UCSD-AML1 (cell line): Measurements from ENCODE around the gene MET.

Experiments
- DNase-seq: peaks from one replicate; lab custom pipeline; 2025; ENCODE audit not compliant: unreplicated experiment; lab: John Stamatoyannopoulos, UW

MET gene

DNA sequence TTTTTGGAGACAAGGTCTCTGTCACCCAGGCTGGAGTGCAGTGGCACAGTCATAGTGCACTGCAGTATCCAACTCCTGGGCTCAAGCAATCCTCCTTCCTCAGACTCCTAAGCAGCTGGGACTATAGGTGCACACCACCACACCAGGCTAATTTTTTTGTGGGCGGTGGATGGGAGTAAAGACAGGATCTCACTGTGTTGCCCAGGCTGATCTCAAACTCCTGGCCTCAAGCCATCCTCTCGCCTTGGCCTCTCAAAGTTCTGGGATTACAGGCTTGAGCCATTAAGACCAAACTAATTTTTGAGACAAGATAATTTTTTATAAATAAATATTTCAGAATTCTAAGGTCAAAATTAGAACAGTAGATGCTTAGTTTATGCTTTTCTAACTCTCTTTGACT is 109.6 kb downstream of the MET start:
- DNase-seq: no peak

DNA sequence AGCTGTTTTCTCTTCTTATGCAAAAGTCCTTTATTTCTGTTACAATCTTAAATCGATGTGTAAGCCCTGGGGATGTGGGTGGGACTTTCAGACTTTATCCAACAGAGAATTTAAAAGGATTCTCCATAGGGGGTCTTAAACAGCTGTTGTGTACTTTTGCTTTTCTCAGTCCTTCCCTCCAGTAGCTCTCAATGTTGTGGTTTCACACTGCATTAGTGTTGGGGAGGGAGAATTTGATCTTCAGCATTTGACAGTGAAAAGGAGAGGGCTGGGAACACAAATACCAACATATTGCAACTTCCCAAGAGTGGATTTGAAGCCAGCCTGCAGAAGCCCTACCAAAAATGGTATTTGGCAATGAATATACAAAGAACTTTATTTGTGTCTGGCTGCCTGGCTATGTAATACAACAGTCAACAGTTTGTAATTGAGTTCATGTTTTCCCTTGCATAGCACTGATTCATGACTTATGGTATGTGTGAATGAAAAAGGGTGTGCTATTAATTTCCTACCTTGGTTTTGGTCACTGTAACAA is 110.2 kb downstream of the MET start:
- no peak for DNase-seq

DNA sequence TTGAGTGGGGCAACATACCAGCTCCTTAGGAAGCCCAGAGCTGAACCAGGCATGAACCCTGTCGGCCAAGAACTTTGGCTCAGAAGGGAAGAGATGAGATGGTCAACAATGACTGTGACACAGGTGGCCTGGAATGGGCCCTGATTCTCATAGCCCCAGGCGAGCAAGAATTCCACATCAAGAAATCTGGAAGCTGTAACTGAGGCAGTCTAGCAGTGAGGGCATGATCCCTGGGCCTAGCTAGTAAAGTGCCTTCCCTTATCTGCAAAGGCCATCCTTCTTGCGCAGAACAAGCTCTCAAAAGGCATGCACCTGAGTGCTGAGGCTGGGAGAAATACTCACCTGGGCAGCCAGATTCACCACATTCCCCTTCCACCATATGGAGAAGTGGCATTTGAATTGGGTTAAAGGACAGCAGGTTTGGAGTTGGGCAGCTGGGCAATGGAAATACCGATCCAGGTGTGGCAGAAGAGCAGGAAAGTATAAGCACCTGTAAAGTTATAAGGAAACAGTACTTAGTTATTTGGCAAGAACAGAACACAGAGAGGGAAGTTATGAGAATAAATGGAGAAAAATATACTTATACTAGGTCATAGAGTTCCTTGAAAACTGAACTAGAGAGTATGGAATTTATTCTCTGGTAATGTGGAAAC is 111.8 kb downstream of the MET start:
- no peak for DNase-seq

DNA sequence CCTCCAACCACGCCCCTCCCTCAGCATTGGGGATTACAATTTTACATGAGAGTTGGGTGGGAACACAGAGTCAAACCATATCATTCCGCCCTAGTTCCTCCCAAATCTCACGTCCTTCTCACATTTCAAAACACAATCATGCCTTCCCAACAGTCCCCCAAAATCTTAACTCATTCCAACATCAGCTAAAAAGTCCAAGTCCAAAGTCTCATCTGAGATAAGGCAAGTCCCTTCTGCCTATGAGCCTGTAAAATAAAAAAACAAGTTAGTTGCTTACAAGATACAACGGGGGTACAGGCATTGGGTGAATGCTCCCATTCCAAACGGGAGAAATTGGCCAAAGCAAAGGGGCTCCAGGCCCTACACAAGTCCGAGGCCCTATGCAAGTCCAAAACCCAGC is 112.7 kb downstream of the MET start:
- DNase-seq: no peak

DNA sequence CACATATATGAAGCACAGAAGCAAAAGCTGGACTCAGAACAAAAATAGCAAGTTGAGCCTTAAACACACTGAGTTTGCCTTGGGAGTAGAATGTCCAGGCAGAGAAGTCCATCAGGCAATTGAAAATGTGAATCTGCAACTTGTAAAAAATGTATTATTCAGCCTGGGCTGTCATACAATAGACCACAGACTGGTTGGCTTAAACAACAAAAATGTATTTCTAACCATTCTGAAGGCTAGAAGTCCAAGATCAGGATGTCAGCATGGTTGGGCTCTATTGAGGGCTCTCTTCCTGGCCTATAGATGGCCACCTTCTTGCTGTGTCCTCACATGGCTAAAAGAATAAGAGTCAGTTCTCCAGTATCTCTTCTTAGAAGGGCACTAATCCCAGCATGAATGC is 113.8 kb downstream of the MET start:
- no peak for DNase-seq

DNA sequence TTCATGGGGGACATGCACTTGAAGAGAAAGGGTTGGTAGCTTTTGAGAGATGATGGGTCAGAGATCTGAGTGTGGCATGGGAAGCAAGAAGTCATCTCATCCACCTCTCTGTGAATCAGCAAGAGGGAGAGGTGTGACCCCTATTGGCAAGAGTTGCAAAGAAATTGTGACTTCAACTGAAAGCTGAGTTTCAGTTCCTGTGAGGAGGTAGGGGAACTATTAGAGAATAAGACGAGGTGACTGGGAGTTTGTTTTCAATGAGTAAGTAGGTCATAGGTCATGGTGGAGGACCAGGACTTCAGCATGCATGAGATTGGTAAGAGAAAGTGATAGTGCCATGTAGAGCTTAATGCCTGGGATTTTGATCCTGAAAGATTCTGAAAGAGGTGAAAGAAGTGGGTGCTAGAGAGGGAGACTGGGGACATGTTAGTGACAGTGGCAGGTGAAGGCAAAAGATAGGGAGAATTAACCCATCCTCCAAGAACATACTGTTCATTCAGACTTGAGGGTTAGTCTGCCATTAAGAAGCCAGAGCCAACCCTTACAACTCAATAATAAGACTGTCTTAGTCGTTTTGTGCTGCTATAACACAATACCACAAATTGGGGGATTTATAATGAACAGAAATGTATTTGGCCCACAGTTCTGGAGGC is 114.9 kb downstream of the MET start:
- DNase-seq: no peak

DNA sequence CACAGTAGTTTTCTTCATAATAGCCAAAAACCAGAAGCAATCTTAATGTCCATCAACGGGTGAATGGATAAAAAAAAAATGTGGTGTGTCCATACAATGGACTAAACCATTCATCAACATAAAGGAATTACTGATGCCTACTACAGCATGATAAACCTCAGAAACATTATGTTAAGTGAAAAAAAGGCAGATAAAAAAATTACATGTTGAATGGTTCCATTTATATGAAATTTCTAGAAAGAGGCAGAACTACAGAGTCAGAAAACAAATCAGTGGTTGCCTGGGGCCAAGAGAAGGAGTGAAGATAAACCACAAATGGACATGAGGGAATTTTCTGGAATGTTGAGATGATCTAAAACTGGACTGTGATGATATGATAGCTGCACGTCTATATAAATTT is 115.9 kb downstream of the MET start:
- DNase-seq: no peak

DNA sequence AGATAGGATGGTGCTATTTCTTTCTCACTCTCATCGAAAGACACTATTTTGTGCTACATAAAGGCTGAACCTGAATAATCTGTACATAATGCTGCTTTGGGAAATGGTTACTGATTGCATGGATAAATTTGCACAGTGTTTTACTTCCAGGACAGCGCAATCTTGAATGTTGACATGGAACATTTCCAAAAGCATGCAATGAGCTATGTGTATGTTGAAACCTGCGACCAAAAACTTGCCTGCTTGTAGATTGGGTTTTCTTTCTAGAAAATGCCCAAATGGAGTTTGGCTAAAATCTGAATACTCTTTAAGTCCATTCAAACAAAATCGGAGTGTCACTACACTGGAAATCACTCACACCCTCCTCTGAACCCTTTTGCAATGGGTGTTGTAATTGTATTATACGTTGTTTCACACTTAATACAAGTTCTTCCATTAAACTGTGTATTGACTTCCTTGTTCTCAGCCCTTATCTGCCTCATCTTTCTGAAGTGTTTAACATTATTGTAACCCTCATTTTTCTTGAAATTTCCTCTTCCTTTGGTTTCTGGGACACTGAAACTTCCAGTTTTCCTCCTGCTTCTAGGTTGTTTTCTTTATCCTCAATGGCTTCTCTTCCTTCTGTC is 116.7 kb downstream of the MET start:
- DNase-seq: no peak

DNA sequence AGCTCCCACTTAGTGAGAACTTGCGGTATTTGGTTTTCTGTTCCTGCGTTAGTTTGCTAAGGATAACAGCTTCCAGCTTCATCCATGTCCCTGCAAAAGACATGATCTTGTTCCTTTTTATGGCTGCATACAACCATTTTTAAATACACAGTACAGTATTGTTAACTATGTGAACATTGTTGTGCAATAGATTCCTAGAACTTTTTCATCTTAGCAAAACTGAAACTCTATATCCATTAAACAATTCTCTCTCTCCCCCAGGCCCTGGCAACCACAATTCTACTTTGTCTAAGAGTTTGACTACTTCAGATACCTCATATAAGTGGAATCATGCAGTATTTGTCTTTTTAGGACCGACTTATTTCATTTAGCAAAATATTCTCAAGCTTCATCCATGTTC is 118.0 kb downstream of the MET start:
- DNase-seq: no peak

DNA sequence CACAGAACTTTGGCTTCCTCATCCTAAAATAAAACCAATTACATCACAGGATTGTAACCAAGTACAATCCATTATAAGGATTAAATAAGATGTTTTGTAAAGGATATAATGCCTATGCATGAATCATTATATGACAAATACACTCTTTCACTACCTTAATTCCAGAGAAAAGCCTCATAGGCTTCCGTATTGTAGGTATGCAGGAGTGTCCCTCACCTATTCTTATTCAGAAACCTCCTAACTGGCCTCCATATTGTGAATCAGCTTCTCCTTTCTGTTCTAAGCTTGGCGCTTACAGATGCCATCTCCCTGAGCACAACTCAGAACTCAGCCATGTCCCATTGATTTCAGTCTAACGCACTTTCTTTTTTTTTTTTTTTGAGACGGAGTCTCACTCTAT is 120.8 kb downstream of the MET start:
- no peak for DNase-seq

DNA sequence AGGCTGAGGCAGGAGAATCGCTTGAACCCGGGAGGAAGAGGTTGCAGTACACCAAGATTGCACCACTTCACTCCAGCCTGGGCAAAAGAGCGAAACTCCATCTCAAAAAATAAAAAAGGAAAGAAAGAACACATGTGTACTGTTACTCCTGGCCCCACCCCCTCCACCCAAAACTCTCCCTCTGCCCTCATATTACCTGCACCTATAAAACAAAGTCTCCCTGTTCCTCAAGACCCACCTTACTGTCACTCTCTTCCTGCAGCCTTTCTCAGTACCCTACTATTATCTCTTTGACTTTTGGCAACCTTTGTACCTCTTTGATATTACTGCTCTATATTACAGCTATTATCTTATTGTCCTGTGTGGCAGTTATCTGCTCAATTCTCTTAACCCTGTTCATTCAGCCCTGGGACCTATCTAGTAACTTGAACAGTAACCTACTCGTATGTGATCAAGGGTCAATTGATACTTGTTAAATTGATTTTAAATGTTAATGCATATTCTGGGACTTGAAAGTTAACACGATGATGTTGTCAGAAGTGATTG is 121.9 kb downstream of the MET start:
- no peak for DNase-seq

DNA sequence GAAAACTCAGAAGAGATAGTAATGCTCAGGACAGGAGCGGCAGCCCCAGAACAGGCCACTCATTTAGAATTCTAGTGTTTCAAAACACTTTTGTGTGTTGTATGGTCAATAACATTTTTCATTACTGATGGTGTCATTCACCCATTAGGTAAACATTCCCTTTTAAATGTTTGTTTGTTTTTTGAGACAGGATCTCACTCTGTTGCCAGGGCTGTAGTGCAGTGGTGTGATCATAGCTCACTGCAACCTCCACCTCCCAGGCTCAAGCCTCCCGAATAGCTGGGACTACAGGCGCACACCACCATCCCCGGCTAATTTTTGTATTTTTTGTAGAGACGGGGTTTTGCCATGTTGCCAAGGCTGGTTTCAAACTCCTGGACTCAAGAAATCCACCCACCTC is 124.5 kb downstream of the MET start:
- DNase-seq: no peak

DNA sequence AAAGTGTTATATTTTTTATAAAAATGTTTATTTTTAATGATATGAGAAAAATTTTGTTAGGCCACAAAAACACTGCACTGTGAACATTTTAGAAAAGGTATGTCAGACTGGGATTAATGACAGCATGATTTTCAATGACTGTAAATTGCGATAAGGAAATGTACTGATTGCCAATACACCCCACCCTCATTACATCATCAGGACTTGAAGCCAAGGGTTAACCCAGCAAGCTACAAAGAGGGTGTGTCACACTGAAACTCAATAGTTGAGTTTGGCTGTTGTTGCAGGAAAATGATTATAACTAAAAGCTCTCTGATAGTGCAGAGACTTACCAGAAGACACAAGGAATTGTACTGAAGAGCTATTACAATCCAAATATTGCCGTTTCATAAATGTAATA is 125.6 kb downstream of the MET start:
- DNase-seq: no peak

DNA sequence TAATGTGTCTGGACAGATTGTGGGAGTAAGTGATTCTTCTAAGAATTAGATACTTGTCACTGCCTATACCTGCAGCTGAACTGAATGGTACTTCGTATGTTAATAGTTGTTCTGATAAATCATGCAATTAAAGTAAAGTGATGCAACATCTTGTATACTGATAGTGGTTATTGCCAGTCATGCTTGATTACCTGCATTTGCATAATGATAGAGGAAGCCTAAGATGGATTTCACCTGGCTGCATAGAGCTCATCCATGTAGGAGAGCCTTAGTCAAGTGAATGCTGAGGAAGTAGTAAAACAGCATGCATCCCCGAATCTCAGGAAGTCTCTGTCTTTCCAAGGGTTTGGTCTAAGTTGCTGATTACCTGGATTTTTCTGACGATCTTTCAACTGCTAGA is 126.2 kb downstream of the MET start:
- DNase-seq: no peak

DNA sequence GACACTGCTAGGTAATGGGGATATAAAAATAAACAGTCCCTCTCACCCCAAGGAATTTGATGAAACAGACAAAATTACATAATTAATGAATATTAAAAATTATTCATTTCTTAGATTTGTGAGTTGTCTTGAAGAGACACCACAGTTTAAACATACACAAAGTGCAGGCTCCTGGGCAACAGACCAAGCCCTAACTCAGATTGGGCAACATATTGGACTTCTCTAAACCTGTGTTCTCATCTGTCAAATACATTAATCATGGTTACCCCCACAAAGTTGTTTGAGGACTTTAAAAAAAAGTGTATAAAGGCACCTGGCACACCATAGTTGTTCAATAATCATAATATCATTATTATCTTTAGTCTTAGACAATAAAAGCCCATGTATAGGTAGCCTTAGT is 127.9 kb downstream of the MET start:
- DNase-seq: no peak

DNA sequence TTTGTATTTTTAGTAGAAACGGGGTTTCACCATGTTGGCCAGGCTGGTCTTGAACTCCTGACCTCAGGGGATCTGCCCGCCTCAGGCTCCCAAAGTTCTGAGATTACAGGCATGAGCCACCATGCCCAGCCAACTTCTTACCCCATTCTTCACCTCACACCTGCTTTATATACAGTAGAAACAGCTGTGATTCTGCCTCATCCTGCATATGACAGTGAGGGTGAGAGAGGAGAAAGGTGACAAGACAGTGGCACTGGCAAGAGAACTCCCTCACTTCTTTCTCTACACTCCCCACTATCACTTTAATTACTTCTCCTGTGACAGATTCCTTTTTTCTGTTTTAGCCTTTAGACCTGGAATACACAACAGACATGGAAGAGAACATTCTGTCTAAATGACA is 128.6 kb downstream of the MET start:
- DNase-seq: no peak

DNA sequence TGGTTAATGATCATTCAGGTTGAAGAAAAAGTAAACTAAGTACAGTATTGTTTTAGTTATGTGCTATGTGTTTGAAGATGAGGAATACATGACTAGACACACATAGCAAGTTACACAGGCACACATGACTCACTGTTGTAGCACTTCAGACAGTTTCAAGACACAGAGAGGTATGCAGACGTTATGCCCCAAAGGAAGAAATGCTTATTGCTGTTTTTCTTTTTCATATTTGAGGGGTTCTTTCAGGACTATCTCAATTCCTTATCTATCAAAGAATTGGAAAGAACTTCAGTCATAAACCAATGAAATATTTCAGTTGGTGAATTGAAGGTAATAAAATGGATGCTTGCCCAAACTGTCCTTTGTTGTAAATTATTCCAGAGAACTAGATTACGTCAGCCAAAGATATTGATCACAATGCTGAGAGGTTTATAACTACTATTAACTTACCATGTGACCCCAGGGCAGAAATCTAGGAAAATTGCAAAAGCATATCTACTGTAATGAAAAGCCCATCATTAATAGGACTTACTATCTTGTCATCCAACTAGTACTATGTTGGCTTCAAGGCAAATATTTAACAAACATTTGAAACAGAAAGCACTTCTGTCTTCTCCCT is 129.2 kb downstream of the MET start:
- DNase-seq: no peak

DNA sequence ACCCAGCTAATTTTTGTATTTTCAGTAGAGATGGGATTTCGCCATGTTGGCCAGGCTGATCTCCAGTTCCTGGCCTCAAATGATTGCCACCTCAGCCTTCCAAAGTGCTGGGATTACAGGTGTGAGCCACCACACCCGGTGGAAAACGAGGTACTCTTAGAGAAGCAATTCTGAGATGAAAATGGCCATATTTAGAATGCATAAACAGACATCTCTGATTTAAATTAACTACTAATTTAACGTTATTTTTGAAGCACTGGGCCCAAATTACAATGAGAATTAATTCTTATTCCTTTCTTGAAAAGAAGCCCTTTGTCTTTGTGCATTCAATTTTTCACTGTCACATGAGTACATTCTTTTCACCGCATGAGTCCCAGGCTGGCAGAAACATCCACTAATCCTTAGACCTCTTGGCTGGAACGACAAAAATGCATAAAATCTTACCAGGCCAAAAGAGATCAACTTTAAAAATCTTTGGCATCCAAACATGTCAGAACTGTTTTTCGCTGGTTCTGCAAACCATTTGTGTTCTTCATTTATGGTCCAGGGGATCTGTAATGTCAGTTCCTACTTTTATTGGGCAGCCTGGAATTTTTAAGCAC is 130.2 kb downstream of the MET start:
- DNase-seq: no peak

DNA sequence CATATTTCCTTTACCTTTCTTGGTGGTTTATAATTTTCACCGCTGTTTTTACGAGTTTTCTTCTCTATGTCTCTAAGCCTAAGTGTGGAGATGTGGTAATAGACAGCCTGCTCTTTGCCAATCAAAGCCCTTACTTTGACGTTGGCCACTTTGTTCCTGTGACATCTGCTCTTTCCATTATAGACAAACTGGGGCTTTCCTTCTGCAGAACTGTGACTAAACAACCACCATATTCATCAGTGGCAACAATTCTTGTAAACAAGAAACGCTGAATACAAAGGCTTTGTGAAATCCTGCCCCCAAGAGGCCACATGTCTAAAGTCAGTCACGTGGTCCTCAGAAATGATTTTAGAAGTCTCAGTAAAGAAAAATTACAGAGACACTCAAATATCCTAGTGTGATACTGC is 130.8 kb downstream of the MET start:
- DNase-seq: no peak

DNA sequence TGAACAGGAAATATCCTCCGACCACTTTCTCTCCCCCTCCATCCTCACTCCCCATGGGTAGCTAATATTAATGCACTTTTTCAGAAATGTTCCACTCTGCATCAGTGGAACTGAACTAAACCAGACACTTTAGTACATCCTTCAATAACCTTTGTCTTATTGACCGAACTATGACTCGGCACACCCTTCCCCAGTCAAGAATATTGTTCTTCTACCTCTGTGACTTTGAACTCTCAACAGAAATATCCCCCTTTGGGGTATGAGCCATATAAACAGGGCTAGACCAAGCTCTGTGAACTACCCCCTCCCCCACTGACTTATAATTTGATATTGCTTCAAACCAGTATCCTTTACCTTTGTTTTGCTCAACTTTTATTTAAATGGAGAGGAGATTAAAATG is 132.5 kb downstream of the MET start:
- no peak for DNase-seq

DNA sequence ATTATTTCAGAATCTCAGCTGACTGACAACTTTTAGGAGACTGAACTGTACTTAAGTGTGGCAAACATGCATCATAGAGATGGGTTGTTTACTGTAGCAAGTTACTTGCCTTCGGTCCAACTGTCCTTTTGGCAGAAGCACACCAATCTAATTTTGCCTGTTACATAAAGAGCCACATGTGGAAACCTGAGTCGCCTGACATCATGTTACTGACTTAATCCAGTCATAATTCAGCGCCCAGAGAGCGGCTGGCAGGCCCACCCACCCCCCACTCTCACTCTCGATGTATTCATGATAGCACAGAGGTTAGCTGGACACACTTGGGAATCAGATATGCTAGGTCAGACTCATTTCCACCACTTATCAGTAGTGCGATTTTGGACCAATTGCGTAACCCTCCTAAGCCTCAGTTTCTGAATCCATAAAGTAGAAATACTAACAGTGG is 133.1 kb downstream of the MET start:
- no peak for DNase-seq
